PC-3 (cell line): ENCODE measurements around the gene DUSP8. TPM values are rescaled to one million over a fixed set of nuclear protein-coding genes. Genes with fewer than 3 reads are reported as not detected.
"Not testable (repeated sequence)": the region's sequence is repeated elsewhere in the genome, so short reads cannot be mapped to it uniquely, and the experiment has no call there.

Experiments used
- ATAC-seq: fragments of 200-7000 bp; cut with Tn5 transposase; 2 replicates; pipeline ENCODE4 v1.9.1; 2020; ENCODE audit warnings: mild to moderate bottlenecking, moderate library complexity
- BruUV-seq: library from RNA; stranded (reverse); fragments of 400-500 nt; replicated peaks from 2 replicates; lab custom pipeline; 2021; lab: Mats Ljungman, UMichigan
- CTCF ChIA-PET: fragments of 300-600 bp; sonication (Branson Sonifier 250); formaldehyde crosslinking; loops from one replicate; lab custom pipeline; 2022; ENCODE audit warnings: antibody characterized with exemption; lab: Charles Lee
- POLR2A ChIA-PET: fragments of 300-600 bp; sonication (Branson Sonifier 250); formaldehyde crosslinking; loops from one replicate; lab custom pipeline; 2022; ENCODE audit warnings: antibody characterized with exemption; ENCODE audit not compliant: unreplicated experiment; lab: Charles Lee
- DNase-seq: peaks from one replicate; pipeline ENCODE4 v3.0.0-alpha.2; 2015
- H2AFZ ChIP-seq: fragments of 300-600 bp; sonication (generic); 2 replicates; pipeline ENCODE4 v1.6.0; 2016; ENCODE audit warnings: antibody characterized with exemption, low read length
- H3F3A ChIP-seq: fragments of 300-600 bp; sonication (generic); one replicate; pipeline ENCODE4 v1.6.0; 2017; ENCODE audit warnings: antibody characterized with exemption, low read length, control low read depth, mild to moderate bottlenecking; ENCODE audit not compliant: unreplicated experiment
- H3K27ac ChIP-seq: fragments of 300-600 bp; sonication (generic); 2 replicates; pipeline ENCODE4 v1.5.1; 2016; ENCODE audit warnings: mild to moderate bottlenecking, low read length
- H3K27me3 ChIP-seq: fragments of 300-600 bp; sonication (generic); 2 replicates; pipeline ENCODE4 v1.6.1; 2016; ENCODE audit warnings: low read length, mixed read lengths
- H3K36me3 ChIP-seq: fragments of 300-600 bp; sonication (generic); 2 replicates; pipeline ENCODE4 v1.6.1; 2016; ENCODE audit warnings: low read depth, mixed run types, low read length, mixed read lengths
- H3K4me1 ChIP-seq: fragments of 300-600 bp; sonication (generic); 2 replicates; pipeline ENCODE4 v1.5.1; 2016; ENCODE audit warnings: low read length; ENCODE audit not compliant: insufficient read depth
- H3K4me2 ChIP-seq: fragments of 300-600 bp; sonication (generic); 2 replicates; pipeline ENCODE4 v1.6.0; 2016; ENCODE audit warnings: low read length
- H3K4me3 ChIP-seq: fragments of 300-600 bp; sonication (generic); 2 replicates; pipeline ENCODE4 v1.5.1; 2016; ENCODE audit warnings: mild to moderate bottlenecking, low read length, mixed read lengths
- H3K79me2 ChIP-seq: fragments of 300-600 bp; sonication (generic); 2 replicates; pipeline ENCODE4 v1.6.1; 2017; ENCODE audit warnings: low read length, mixed read lengths
- H3K9ac ChIP-seq: fragments of 300-600 bp; sonication (generic); 2 replicates; pipeline ENCODE4 v1.6.0; 2016; ENCODE audit warnings: mild to moderate bottlenecking, low read length
- H3K9me2 ChIP-seq: fragments of 300-600 bp; sonication (generic); replicated peaks from 2 replicates; pipeline ENCODE4 v1.6.1; 2016; ENCODE audit warnings: mixed run types, low read length, mixed read lengths
- H3K9me3 ChIP-seq: fragments of 300-600 bp; sonication (generic); 2 replicates; pipeline ENCODE4 v1.6.1; 2016; ENCODE audit warnings: low read length, mixed read lengths
- H4K20me1 ChIP-seq: fragments of 300-600 bp; sonication (generic); 2 replicates; pipeline ENCODE4 v1.6.1; 2016; ENCODE audit warnings: low read length, mixed read lengths
- EZH2 ChIP-seq: fragments of 300-600 bp; sonication (generic); IDR thresholded peaks from one replicate; pipeline ENCODE4 v1.6.1; 2017; ENCODE audit warnings: antibody characterized with exemption, mild to moderate bottlenecking, low read length; ENCODE audit not compliant: unreplicated experiment
- EZH2phosphoT487 ChIP-seq: fragments of 300-600 bp; sonication (generic); IDR thresholded peaks from 2 replicates; pipeline ENCODE4 v1.6.1; 2018; ENCODE audit warnings: mild to moderate bottlenecking, antibody characterized with exemption, low read length, borderline replicate concordance
- intact Hi-C: fragments of 100-400 bp; cut with micrococcal nuclease; formaldehyde crosslinking; loops from 2 replicates; pipeline ENCODE4 v1.9.0; 2023
- total RNA-seq: library from RNA; depleted of rRNA; stranded (reverse); fragments of >200 nt; gene quantifications from 2 replicates; pipeline ENCODE4 v1.2.3, GENCODE V29; 2014
- TF ChIP-seq, protein P1 (sequence below): fragments of 300-600 bp; sonication (generic); conservative IDR thresholded peaks from 2 replicates; pipeline ENCODE4 v1.5.1; 2017; ENCODE audit warnings: antibody characterized with exemption, low read depth, mild to moderate bottlenecking, low read length

The DUSP8 gene
- total RNA-seq, 1 experiment from 2014 or later: 2.6 TPM

GRCh38 chr11:1511937-1512496 lies 60.1 kb downstream of the DUSP8 start:
- H3K4me3 ChIP-seq: no peak overlapping the region
- H3K36me3 ChIP-seq: no peaks in the 10 kb centered on the region
- no peaks in the 10 kb centered on the region for H3K27me3 ChIP-seq
- peaks cover 3% of the 10 kb centered on the region; the same call in 1 of the 2 replicates for H3K4me1 ChIP-seq
- BruUV-seq: no TSS peak
- ATAC-seq (no peak), DNase-seq (no peak)
- H4K20me1 ChIP-seq: peaks cover 35% of the 10 kb centered on the region; the same call in 1 of the 2 replicates
- no peaks in the 10 kb centered on the region for H3K9me2 ChIP-seq
- H3K27ac ChIP-seq: no peak overlapping the region
- TF ChIP-seq, protein P1, sequence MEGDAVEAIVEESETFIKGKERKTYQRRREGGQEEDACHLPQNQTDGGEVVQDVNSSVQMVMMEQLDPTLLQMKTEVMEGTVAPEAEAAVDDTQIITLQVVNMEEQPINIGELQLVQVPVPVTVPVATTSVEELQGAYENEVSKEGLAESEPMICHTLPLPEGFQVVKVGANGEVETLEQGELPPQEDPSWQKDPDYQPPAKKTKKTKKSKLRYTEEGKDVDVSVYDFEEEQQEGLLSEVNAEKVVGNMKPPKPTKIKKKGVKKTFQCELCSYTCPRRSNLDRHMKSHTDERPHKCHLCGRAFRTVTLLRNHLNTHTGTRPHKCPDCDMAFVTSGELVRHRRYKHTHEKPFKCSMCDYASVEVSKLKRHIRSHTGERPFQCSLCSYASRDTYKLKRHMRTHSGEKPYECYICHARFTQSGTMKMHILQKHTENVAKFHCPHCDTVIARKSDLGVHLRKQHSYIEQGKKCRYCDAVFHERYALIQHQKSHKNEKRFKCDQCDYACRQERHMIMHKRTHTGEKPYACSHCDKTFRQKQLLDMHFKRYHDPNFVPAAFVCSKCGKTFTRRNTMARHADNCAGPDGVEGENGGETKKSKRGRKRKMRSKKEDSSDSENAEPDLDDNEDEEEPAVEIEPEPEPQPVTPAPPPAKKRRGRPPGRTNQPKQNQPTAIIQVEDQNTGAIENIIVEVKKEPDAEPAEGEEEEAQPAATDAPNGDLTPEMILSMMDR: no peak
- TF ChIP-seq EZH2phosphoT487 (no peak), EZH2 (no peak)
- H3K9ac ChIP-seq: no peak overlapping the region
- H3K9me3 ChIP-seq: no peaks in the 10 kb centered on the region
- ChIA-PET CTCF (no interaction called here), POLR2A (no interaction called here)
- intact Hi-C loops: loop anchor here (10.0 kb wide), 1 partner anchor 397 kb away; no protein-coding TSS in a partner anchor
- peaks cover 53% of the 10 kb centered on the region for H3K79me2 ChIP-seq
- no peak overlapping the region for H2AFZ ChIP-seq
- H3F3A ChIP-seq: no peaks in the 10 kb centered on the region
- no peak overlapping the region for H3K4me2 ChIP-seq

- Histone ChIP-seq H3K4me2 (no peak overlapping the region), H3K4me1 (peaks cover 3% of the 10 kb centered on the region; the same call in 1 of the 2 replicates), H3K27me3 (no peaks in the 10 kb centered on the region), H3K79me2 (peaks cover 59% of the 10 kb centered on the region), H2AFZ (no peak overlapping the region), H3K36me3 (no peaks in the 10 kb centered on the region), H4K20me1 (peaks cover 30% of the 10 kb centered on the region; the same call in 1 of the 2 replicates), H3K4me3 (no peak overlapping the region), H3K9me3 (no peaks in the 10 kb centered on the region), H3K9ac (no peak overlapping the region), H3K27ac (no peak overlapping the region), H3F3A (no peaks in the 10 kb centered on the region), H3K9me2 (no peaks in the 10 kb centered on the region)
- POLR2A ChIA-PET: no interaction called here
- CTCF ChIA-PET: no interaction called here
- DNase-seq (no peak), ATAC-seq (no peak)
- TF ChIP-seq EZH2 (no peak), EZH2phosphoT487 (no peak)
- TF ChIP-seq, protein P1: no peak
- intact Hi-C loops: loop anchor here (10.0 kb wide), 1 partner anchor 396 kb away; no protein-coding TSS in a partner anchor
- BruUV-seq: no TSS peak
Observed at GRCh38 chr11:1510928-1511327, 61.1 kb downstream of the DUSP8 start.

- POLR2A ChIA-PET, H3K4me2 ChIP-seq, H3K4me1 ChIP-seq, ATAC-seq, CTCF ChIA-PET, BruUV-seq, H3K27me3 ChIP-seq, H2AFZ ChIP-seq, DNase-seq, H3K36me3 ChIP-seq, H3K4me3 ChIP-seq, H3K9me3 ChIP-seq, H3K9ac ChIP-seq, H3K27ac ChIP-seq, H3F3A ChIP-seq, H3K9me2 ChIP-seq: not testable (repeated sequence)
- H4K20me1 ChIP-seq: peaks cover 27% of the 10 kb centered on the region; the same call in 1 of the 2 replicates
- H3K79me2 ChIP-seq: peaks cover 54% of the 10 kb centered on the region
- intact Hi-C loops: loop anchor here (10.0 kb wide), 1 partner anchor 396 kb away; no protein-coding TSS in a partner anchor
Observed at GRCh38 chr11:1510351-1510750, 61.7 kb downstream of the DUSP8 start.
